SK-N-MC (cell line): Measurements from ENCODE around the gene ACSM2B.
"Not testable (repeated sequence)": the region's sequence is repeated elsewhere in the genome, so short reads cannot be mapped to it uniquely, and the experiment has no call there.

ENCODE experiments used
- DNase-seq: peaks from one replicate; pipeline ENCODE4 v3.0.0-alpha.2; 2011; ENCODE audit warnings: low read depth, low spot score
- H3K27ac ChIP-seq: fragments of 200-600 bp; sonication (generic); 2 replicates; pipeline ENCODE4 v1.5.1; 2016; ENCODE audit warnings: mixed run types
- H3K36me3 ChIP-seq: fragments of 200-600 bp; sonication (generic); 2 replicates; pipeline ENCODE4 v1.6.1; 2017; ENCODE audit warnings: antibody characterized with exemption, low read length, mixed read lengths; ENCODE audit not compliant: insufficient read depth
- H3K4me3 ChIP-seq: fragments of 200-600 bp; sonication (generic); 2 replicates; pipeline ENCODE4 v1.5.1; 2016
- H3K9ac ChIP-seq: fragments of 200-600 bp; sonication (generic); 2 replicates; pipeline ENCODE4 v1.8.0; 2017; ENCODE audit warnings: mixed run types, mixed read lengths; ENCODE audit not compliant: insufficient read length
- H3K9me3 ChIP-seq: fragments of 200-600 bp; sonication (generic); 2 replicates; pipeline ENCODE4 v1.6.1; 2017; ENCODE audit warnings: low read depth, mild to moderate bottlenecking, antibody characterized with exemption, low read length, moderate library complexity, mixed read lengths
- EZH2 ChIP-seq: fragments of 200-600 bp; sonication (generic); IDR thresholded peaks from one replicate; pipeline ENCODE4 v1.6.1; 2017; ENCODE audit warnings: antibody characterized with exemption
- FOXP2 ChIP-seq: optimal IDR thresholded peaks from 2 replicates; pipeline ENCODE3; 2011; ENCODE audit warnings: mild to moderate bottlenecking, moderate library complexity; ENCODE audit not compliant: insufficient read depth; ENCODE audit errors: extremely low read length, control extremely low read depth
- POLR2AphosphoS5 ChIP-seq: IDR thresholded peaks from 2 replicates; pipeline ENCODE4 v1.6.1; 2012; ENCODE audit warnings: mild to moderate bottlenecking, low read depth, low read length, borderline replicate concordance

The ACSM2B gene

GRCh38 chr16:20613481-20614185 is 37.5 kb upstream of the ACSM2B start:
- Histone ChIP-seq H3K9me3 (no peaks in the 10 kb centered on the region), H3K36me3 (no peaks in the 10 kb centered on the region), H3K9ac (no peak overlapping the region), H3K4me3 (no peak overlapping the region), H3K27ac (no peak overlapping the region)
- TF ChIP-seq POLR2AphosphoS5, result no peak
- TF ChIP-seq FOXP2, result no peak
- no peak for TF ChIP-seq EZH2
- no peak for DNase-seq

- no peak for TF ChIP-seq EZH2
- TF ChIP-seq POLR2AphosphoS5, result no peak
- TF ChIP-seq FOXP2, result no peak
- no peaks in the 10 kb centered on the region for H3K9me3 ChIP-seq
- no peak overlapping the region for H3K4me3 ChIP-seq
- DNase-seq, result no peak
- H3K9ac ChIP-seq, result no peak overlapping the region
- no peaks in the 10 kb centered on the region for H3K36me3 ChIP-seq
- H3K27ac ChIP-seq, result no peak overlapping the region
Measured at GRCh38 chr16:20612551-20613480, 36.6 kb upstream of the ACSM2B start.

GRCh38 chr16:20611975-20612481 is 35.9 kb upstream of the ACSM2B start:
- Histone ChIP-seq H3K9me3 (no peaks in the 10 kb centered on the region), H3K9ac (no peak overlapping the region), H3K36me3 (no peaks in the 10 kb centered on the region), H3K4me3 (no peak overlapping the region), H3K27ac (no peak overlapping the region)
- TF ChIP-seq FOXP2, result no peak
- no peak for TF ChIP-seq POLR2AphosphoS5
- TF ChIP-seq EZH2, result no peak
- no peak for DNase-seq

- no peaks in the 10 kb centered on the region for H3K36me3 ChIP-seq
- no peak overlapping the region for H3K9ac ChIP-seq
- no peak for DNase-seq
- no peak for TF ChIP-seq EZH2
- TF ChIP-seq FOXP2, result no peak
- TF ChIP-seq POLR2AphosphoS5, result no peak
- H3K9me3 ChIP-seq, result no peaks in the 10 kb centered on the region
- H3K27ac ChIP-seq, result no peak overlapping the region
- H3K4me3 ChIP-seq, result no peak overlapping the region
Measured at GRCh38 chr16:20611350-20611902, 35.3 kb upstream of the ACSM2B start.

GRCh38 chr16:20610892-20611349 is 34.8 kb upstream of the ACSM2B start:
- Histone ChIP-seq H3K9me3 (no peaks in the 10 kb centered on the region), H3K9ac (no peak overlapping the region), H3K4me3 (no peak overlapping the region), H3K27ac (no peak overlapping the region), H3K36me3 (no peaks in the 10 kb centered on the region)
- DNase-seq, result no peak
- no peak for TF ChIP-seq POLR2AphosphoS5
- TF ChIP-seq FOXP2, result no peak
- TF ChIP-seq EZH2, result no peak

GRCh38 chr16:20610211-20610891 is 34.2 kb upstream of the ACSM2B start:
- Histone ChIP-seq H3K4me3 (no peak overlapping the region), H3K36me3 (no peaks in the 10 kb centered on the region), H3K27ac (no peak overlapping the region), H3K9ac (no peak overlapping the region), H3K9me3 (no peaks in the 10 kb centered on the region)
- no peak for DNase-seq
- TF ChIP-seq POLR2AphosphoS5, result no peak
- TF ChIP-seq EZH2, result no peak
- TF ChIP-seq FOXP2, result no peak

GRCh38 chr16:20602205-20602604 is 26.0 kb upstream of the ACSM2B start:
- DNase-seq, H3K4me3 ChIP-seq, H3K27ac ChIP-seq, H3K9me3 ChIP-seq, H3K9ac ChIP-seq, H3K36me3 ChIP-seq: not testable (repeated sequence)

GRCh38 chr16:20599475-20599874 is 23.3 kb upstream of the ACSM2B start:
- H3K9ac ChIP-seq, H3K27ac ChIP-seq, DNase-seq, H3K36me3 ChIP-seq, H3K9me3 ChIP-seq, H3K4me3 ChIP-seq: not testable (repeated sequence)
